HL-60 (cell line): ENCODE data around the gene ANKEF1.

Source experiments
- DNase-seq, 2 experiments: peaks; one replicate each; pipeline ENCODE4 v3.0.0-alpha.2; 2010 to 2020; ENCODE audit warnings: low read depth in 1 of 2, low spot score in 1 of 2
- H3K27ac ChIP-seq: fragments of 250-450 bp; sonication (Bioruptor Pico); replicated peaks from 2 replicates; pipeline ENCODE4 v1.5.1; 2020; ENCODE audit warnings: mild to moderate bottlenecking, moderate library complexity
- H3K27me3 ChIP-seq: fragments of 250-450 bp; sonication (Bioruptor Pico); 2 replicates; pipeline ENCODE4 v1.5.1; 2021; ENCODE audit warnings: mild to moderate bottlenecking, moderate library complexity; ENCODE audit not compliant: insufficient read depth, poor library complexity, severe bottlenecking
- H3K4me3 ChIP-seq: replicated peaks from 2 replicates; pipeline ENCODE4 v1.5.1; 2011; ENCODE audit warnings: mild to moderate bottlenecking, control low read depth, low read length; ENCODE audit not compliant: insufficient read depth
- CTCF ChIP-seq: IDR thresholded peaks from one replicate; pipeline ENCODE4 v1.5.1; 2011; ENCODE audit warnings: low read length, control low read depth, inconsistent platforms; ENCODE audit not compliant: insufficient read depth
- GABPA ChIP-seq: IDR thresholded peaks from 2 replicates; pipeline ENCODE4 v1.6.1; 2012; ENCODE audit warnings: low read depth
- POLR2AphosphoS5 ChIP-seq: IDR thresholded peaks from 2 replicates; pipeline ENCODE4 v1.6.1; 2012; ENCODE audit warnings: low read depth
- REST ChIP-seq: IDR thresholded peaks from 2 replicates; pipeline ENCODE4 v1.6.1; 2012; ENCODE audit warnings: low read depth; ENCODE audit not compliant: insufficient replicate concordance
- SPI1 ChIP-seq: IDR thresholded peaks from 2 replicates; pipeline ENCODE4 v1.6.1; 2012; ENCODE audit warnings: low read depth, mild to moderate bottlenecking, borderline replicate concordance

ANKEF1 gene

GRCh38 chr20:10002866-10003265 lies 31.9 kb upstream of the ANKEF1 start:
- no peak for DNase-seq
- no peak overlapping the region for H3K4me3 ChIP-seq
- H3K27me3 ChIP-seq, result no peaks in the 10 kb centered on the region
- H3K27ac ChIP-seq, result no peak overlapping the region
- TF ChIP-seq SPI1 (no peak), CTCF (no peak), REST (no peak), GABPA (no peak), POLR2AphosphoS5 (no peak)

- TF ChIP-seq SPI1, result no peak
- no peak for TF ChIP-seq GABPA
- no peak for TF ChIP-seq CTCF
- no peak for TF ChIP-seq POLR2AphosphoS5
- TF ChIP-seq REST, result no peak
- Histone ChIP-seq H3K27me3 (no peaks in the 10 kb centered on the region), H3K4me3 (no peak overlapping the region), H3K27ac (no peak overlapping the region)
- no peak for DNase-seq
Measured at GRCh38 chr20:10004900-10005299, 29.9 kb upstream of the ANKEF1 start.

GRCh38 chr20:10005885-10006284 lies 28.9 kb upstream of the ANKEF1 start:
- no peak for DNase-seq
- TF ChIP-seq GABPA (no peak), SPI1 (no peak), REST (no peak), POLR2AphosphoS5 (no peak), CTCF (no peak)
- Histone ChIP-seq H3K4me3 (no peak overlapping the region), H3K27me3 (no peaks in the 10 kb centered on the region), H3K27ac (no peak overlapping the region)
